GM18861 (cell line): ENCODE results near the gene SPSB1.

ENCODE experiments used
- ATAC-seq: cut with Tn5 transposase; IDR thresholded peaks from one replicate; pipeline ENCODE4 v1.9.1; 2021; ENCODE audit not compliant: unreplicated experiment

SPSB1 gene

DNA sequence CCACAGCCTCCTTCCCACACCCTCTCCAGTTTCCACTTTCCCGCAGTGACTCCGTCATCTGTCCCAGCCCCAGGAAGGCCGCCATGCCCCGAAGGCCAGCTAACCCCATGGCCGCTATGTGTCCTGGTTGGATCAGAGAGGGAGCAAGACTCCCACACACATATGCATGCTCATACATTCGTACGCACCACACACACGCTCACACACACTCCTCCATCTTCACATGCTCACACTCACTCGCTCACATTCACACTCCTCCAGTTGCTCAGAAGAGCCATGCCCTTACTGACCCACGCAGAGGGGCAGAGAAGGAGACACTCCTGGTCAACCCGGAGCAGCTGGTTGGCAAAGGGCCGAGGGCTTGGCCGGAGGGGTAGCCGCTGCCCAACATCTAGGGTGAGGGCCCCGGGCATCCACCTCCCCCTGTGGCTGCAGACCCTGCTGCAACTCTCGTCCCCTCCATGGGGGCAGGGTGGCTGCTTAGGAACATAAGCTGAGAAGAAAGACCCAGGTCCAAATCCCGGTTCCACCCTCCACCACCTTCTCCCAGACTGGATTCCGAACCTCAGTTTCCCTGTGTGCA is 124.3 kb downstream of the SPSB1 start:
- no peak for ATAC-seq

DNA sequence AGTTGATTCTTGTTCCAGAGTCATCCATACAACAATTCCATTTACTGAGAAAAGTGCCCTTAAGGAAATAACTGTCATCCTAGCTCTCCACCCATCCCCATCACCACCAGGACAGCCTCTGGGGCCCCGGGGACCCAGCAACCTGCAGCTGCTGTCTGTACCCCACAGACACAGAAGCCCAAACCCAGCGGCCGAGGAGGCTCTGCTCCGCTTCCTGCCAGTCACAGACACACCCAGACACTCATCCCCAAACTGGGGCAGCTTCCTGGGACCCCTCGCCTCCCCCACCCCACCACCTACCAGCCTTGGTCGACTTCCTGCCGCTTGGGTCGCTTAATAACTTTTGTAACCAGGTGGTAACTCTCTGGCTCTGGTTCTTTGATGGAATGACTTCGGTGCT is 125.0 kb downstream of the SPSB1 start:
- ATAC-seq, result no peak

DNA sequence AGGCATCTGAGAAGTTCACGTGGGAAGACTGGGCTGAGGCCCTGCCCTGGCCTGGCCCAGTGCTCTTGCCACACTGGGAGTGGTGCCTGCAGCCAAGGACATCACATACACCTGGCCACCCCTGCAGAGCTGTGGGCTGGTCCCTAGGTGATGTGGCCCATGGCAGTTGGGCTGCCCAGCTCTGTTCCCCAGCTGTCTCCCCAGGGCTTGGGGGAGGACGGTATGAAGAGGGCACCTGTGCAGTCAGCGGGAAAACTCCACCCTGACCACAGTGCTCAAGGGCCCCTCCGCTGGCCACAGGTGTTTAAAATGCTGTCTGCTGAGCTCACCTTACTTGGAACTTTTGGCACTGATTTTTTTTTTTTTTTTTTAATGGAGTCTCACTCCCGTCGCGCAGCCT is 126.2 kb downstream of the SPSB1 start:
- no peak for ATAC-seq
